Hematopoietic multipotent progenitor cell treated with erythropoietin and hydrocortisone succinate and interleukin-3 and kit ligand, for 4 days (in vitro differentiated cells): ENCODE measurements around the gene FLYWCH1.

ENCODE experiments used
- DNase-seq: peaks from one replicate; pipeline ENCODE4 v3.0.0-alpha.2; 2015

Gene FLYWCH1

GRCh38 chr16:2900526-2901075 is 11.1 kb upstream of the FLYWCH1 start:
- no peak for DNase-seq

GRCh38 chr16:2902337-2903130 is 9.2 kb upstream of the FLYWCH1 start:
- no peak for DNase-seq

- peak; percentile 94 for DNase-seq
Observed at GRCh38 chr16:2904100-2904921, 7.4 kb upstream of the FLYWCH1 start.

GRCh38 chr16:2904922-2905240 is 6.8 kb upstream of the FLYWCH1 start:
- no peak for DNase-seq

- peak; percentile 100 for DNase-seq
Observed at GRCh38 chr16:2905241-2905987, 6.3 kb upstream of the FLYWCH1 start.

- no peak for DNase-seq
Observed at GRCh38 chr16:2905988-2906387, 5.7 kb upstream of the FLYWCH1 start.

GRCh38 chr16:2907084-2907753 is 4.5 kb upstream of the FLYWCH1 start:
- peak; percentile 79 for DNase-seq

GRCh38 chr16:2910441-2910969 is 1.2 kb upstream of the FLYWCH1 start:
- no peak for DNase-seq

- DNase-seq, result peak; percentile 56
Observed at GRCh38 chr16:2912330-2913199, 834 bp downstream of the FLYWCH1 start.

- no peak for DNase-seq
Observed at GRCh38 chr16:2913603-2914002, 1.9 kb downstream of the FLYWCH1 start.

GRCh38 chr16:2914233-2914632 is 2.5 kb downstream of the FLYWCH1 start:
- no peak for DNase-seq

- no peak for DNase-seq
Observed at GRCh38 chr16:2915196-2915929, 3.6 kb downstream of the FLYWCH1 start.

- DNase-seq, result peak; percentile 79
Observed at GRCh38 chr16:2919511-2920255, 8.0 kb downstream of the FLYWCH1 start.

- no peak for DNase-seq
Observed at GRCh38 chr16:2923481-2923880, 11.8 kb downstream of the FLYWCH1 start.

- no peak for DNase-seq
Observed at GRCh38 chr16:2924901-2925755, 13.4 kb downstream of the FLYWCH1 start.

- no peak for DNase-seq
Observed at GRCh38 chr16:2925951-2926649, 14.4 kb downstream of the FLYWCH1 start.

- DNase-seq, result no peak
Observed at GRCh38 chr16:2926650-2926999, 14.9 kb downstream of the FLYWCH1 start.

GRCh38 chr16:2927010-2927646 is 15.4 kb downstream of the FLYWCH1 start:
- DNase-seq, result peak; percentile 95
